Heart right ventricle (tissue), 16 donors: ENCODE measurements around the gene PADI4. TPM values are rescaled to one million over a fixed set of nuclear protein-coding genes. Genes with fewer than 3 reads are reported as not detected.
A peak's percentile ranks its signal among the peaks of the same experiment; 100 is the strongest.

Experiments used
- ATAC-seq, 8 donors: fragments of 200-7000 bp; cut with Tn5 transposase; one replicate each; pipeline ENCODE4 v1.9.1; 2020; ENCODE audit warnings: mild to moderate bottlenecking in 8 of 8, moderate library complexity in 8 of 8, moderate number of reproducible peaks in 1 of 8
- DNase-seq, 2 donors: peaks; one replicate each; pipeline ENCODE4 v3.0.0-alpha.2; 2020
- H3K27ac ChIP-seq, 10 donors: fragments of 200-600 bp; sonication (generic) in 2 of 10; one replicate each; pipeline versions ENCODE4 v1.5.0 to v1.8.0; 2020 to 2022; ENCODE audit warnings: mild to moderate bottlenecking in 3 of 10
- H3K27me3 ChIP-seq, 7 donors: fragments of 200-600 bp; one replicate each; pipeline ENCODE4 v1.8.0; 2021 to 2022; ENCODE audit warnings: mild to moderate bottlenecking in 2 of 7
- H3K36me3 ChIP-seq, 9 donors: fragments of 200-600 bp; sonication (generic) in 1 of 9; one replicate each; pipeline versions ENCODE4 v1.5.0 to v1.8.0; 2020 to 2022; ENCODE audit warnings: mild to moderate bottlenecking in 2 of 9
- H3K4me1 ChIP-seq, 9 donors: fragments of 200-600 bp; sonication (generic) in 1 of 9; one replicate each; pipeline versions ENCODE4 v1.5.0 to v1.8.0; 2020 to 2022; ENCODE audit warnings: mild to moderate bottlenecking in 4 of 9
- H3K4me3 ChIP-seq, 10 donors: fragments of 200-600 bp; sonication (generic) in 2 of 10; one replicate each; pipeline versions ENCODE4 v1.5.0 to v1.8.0; 2020 to 2022; ENCODE audit warnings: mild to moderate bottlenecking in 7 of 10, moderate library complexity in 2 of 10
- H3K9me3 ChIP-seq, 11 donors: fragments of 200-600 bp in 10 of 11; sonication (generic) in 2 of 11; one replicate each; pipeline versions ENCODE4 v1.5.0 to v1.8.0; 2013 to 2022; ENCODE audit warnings: mild to moderate bottlenecking in 2 of 11, control low read depth in 1 of 11, moderate library complexity in 1 of 11
- WGBS, 2 donors: extraction: QIAGEN DNeasy Blood & Tissue Kit; methylation state at CpG; one replicate each; pipeline ENCODE4 v1.1.7; 2013; ENCODE audit warnings: inconsistent platforms in 1 of 2; 5-methylcytosine and 5-hydroxymethylcytosine counted together
- intact Hi-C, 10 donors: fragments of 100-400 bp; cut with DNase I; formaldehyde crosslinking; loops; one replicate each; pipeline versions ENCODE4 v1.11.1 to v1.14.2; 2022
- long read RNA-seq, 3 donors: library from polyadenylated mRNA; unstranded; transcript quantifications; one replicate each; pipeline ENCODE4 v2.0.0, GENCODE V29; 2020 to 2021
- polyA plus RNA-seq, 2 donors: library from polyadenylated mRNA; stranded (reverse); fragments of 200-250 nt; gene quantifications; one replicate each; pipeline ENCODE4 v1.2.3, GENCODE V29; 2013
- total RNA-seq, 10 donors: library from RNA; stranded (reverse); fragmentation: NEBNext Ultra II Directional in 3 of 10; extraction: Animal tissue kit (Norgen Biotek cat#: 25700) in 3 of 10; gene quantifications; one replicate each; pipeline versions ENCODE4 v1.2.1 to v1.2.4, GENCODE V29; 2021 to 2023
- TF ChIP-seq, protein P1 (sequence below), 9 donors: fragments of 200-600 bp; sonication (generic) in 2 of 9; IDR thresholded peaks; one replicate each; pipeline versions ENCODE4 v1.5.0 to v1.8.0; 2021 to 2022; ENCODE audit warnings: antibody characterized with exemption in 9 of 9, mild to moderate bottlenecking in 5 of 9, moderate library complexity in 1 of 9
- donor health status: Arrhythmogenic right ventricular cardiomyopathy.
- donor health status: ischemic (EF 13 %, LVEDD 7.1; RV severe dilation, severe dysfunction).
- donor health status: healthy with polysubstance abuse.
- donor health status: DM: no; HTN: yes; CAD: no.
- donor health status: DM: no; HTN: no; CAD: no.
- donor health status: ischemic (EF 25% LVEDD 6.9; RV normal size, moderate dysfunction).
- donor health status: ischemic (EF 25% LVEDD 5.7; RV mildly dilated, moderate dysfunction).
- donor health status: healthy.
- donor health status: DM: yes; HTN: yes; CAD: no.
- donor health status: Ischemic cardiomyopathy.
- donor health status: ischemic (EF 35%, LVEDD 5.7; RV mildly dilated, moderate dysfunction).
- donor health status: nonischemic (EF 11% LVEDD 7.7; RV severe dilation, severe dysfunction).
- donor health status: DM: yes; HTN: yes; CAD: no.
- donor health status: PGD.
- donor health status: ischemic (EF 29% LVEDD 5.4; RV normal size, mild dysfunction).
- donor health status: nonischemic (EF 23%, LVEDD 6.1; RV moderate dilation, normal function).

PADI4 gene, protein sequence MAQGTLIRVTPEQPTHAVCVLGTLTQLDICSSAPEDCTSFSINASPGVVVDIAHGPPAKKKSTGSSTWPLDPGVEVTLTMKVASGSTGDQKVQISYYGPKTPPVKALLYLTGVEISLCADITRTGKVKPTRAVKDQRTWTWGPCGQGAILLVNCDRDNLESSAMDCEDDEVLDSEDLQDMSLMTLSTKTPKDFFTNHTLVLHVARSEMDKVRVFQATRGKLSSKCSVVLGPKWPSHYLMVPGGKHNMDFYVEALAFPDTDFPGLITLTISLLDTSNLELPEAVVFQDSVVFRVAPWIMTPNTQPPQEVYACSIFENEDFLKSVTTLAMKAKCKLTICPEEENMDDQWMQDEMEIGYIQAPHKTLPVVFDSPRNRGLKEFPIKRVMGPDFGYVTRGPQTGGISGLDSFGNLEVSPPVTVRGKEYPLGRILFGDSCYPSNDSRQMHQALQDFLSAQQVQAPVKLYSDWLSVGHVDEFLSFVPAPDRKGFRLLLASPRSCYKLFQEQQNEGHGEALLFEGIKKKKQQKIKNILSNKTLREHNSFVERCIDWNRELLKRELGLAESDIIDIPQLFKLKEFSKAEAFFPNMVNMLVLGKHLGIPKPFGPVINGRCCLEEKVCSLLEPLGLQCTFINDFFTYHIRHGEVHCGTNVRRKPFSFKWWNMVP
- 1 to 10 TPM in 2 of 10 donors, under 1 TPM in 7, not detected in 1; 0.15 to 3.0 (median 0.61) TPM for total RNA-seq
- polyA plus RNA-seq = under 1 TPM in 1 of 2 donors, not detected in 1; 0.06 TPM
- long read RNA-seq, donor 1, partial matches to known transcripts = 0 of 1 reads
- long read RNA-seq, donor 1, other reads (novel, unspliced or antisense) = 0 of 1 reads
- long read RNA-seq, donor 2, partial matches to known transcripts = 0 of 1 reads
- long read RNA-seq, donor 2, other reads (novel, unspliced or antisense) = 1 of 1 reads
- long read RNA-seq, donor 3 = 0 reads

DNA sequence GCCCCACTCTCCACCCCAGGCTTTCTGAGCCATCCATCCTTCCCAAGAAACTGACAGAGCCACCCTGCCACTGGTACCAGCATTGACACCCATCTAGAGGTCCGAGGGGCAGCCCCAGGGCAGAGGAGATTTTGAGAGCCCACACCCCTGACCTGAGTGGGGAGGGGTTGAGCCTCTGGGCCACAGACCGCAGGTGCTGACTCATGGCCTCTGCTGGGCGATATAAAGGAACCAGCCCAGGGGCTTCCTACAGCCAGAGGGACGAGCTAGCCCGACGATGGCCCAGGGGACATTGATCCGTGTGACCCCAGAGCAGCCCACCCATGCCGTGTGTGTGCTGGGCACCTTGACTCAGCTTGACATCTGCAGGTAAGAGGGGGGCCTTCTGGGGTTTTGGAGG lies at the start of gene PADI4:
PADI4 (plus strand) TSS at position 252 of the 400 bp plus-strand sequence; CDS start at position 278, 26 bp downstream.
- Histone ChIP-seq H3K4me1 (peaks cover 0 to 4% (median 0%) of the 10 kb centered on the region in 9 donors), H3K36me3 (no peaks in the 10 kb centered on the region), H3K27ac (peak within 1 kb of the TSS in 1 of 10 donors; percentile 61), H3K9me3 (peaks cover 0 to 6% (median 0%) of the 10 kb centered on the region in 11 donors), H3K4me3 (peak within 1 kb of the TSS in 1 of 10 donors; percentile 29), H3K27me3 (peaks cover 0 to 74% (median 52%) of the 10 kb centered on the region in 7 donors)
- intact Hi-C loops = no loop called here
- TF ChIP-seq, protein P1, sequence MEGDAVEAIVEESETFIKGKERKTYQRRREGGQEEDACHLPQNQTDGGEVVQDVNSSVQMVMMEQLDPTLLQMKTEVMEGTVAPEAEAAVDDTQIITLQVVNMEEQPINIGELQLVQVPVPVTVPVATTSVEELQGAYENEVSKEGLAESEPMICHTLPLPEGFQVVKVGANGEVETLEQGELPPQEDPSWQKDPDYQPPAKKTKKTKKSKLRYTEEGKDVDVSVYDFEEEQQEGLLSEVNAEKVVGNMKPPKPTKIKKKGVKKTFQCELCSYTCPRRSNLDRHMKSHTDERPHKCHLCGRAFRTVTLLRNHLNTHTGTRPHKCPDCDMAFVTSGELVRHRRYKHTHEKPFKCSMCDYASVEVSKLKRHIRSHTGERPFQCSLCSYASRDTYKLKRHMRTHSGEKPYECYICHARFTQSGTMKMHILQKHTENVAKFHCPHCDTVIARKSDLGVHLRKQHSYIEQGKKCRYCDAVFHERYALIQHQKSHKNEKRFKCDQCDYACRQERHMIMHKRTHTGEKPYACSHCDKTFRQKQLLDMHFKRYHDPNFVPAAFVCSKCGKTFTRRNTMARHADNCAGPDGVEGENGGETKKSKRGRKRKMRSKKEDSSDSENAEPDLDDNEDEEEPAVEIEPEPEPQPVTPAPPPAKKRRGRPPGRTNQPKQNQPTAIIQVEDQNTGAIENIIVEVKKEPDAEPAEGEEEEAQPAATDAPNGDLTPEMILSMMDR (IDR thresholded peaks at IDR 0.05) = no peak
- ATAC-seq = peak in 1 of 8 donors; percentile 55
- no peak for DNase-seq
- WGBS, 2 donors = 67 to 68% methylated on average over 8 of the region's 8 CpGs

DNA sequence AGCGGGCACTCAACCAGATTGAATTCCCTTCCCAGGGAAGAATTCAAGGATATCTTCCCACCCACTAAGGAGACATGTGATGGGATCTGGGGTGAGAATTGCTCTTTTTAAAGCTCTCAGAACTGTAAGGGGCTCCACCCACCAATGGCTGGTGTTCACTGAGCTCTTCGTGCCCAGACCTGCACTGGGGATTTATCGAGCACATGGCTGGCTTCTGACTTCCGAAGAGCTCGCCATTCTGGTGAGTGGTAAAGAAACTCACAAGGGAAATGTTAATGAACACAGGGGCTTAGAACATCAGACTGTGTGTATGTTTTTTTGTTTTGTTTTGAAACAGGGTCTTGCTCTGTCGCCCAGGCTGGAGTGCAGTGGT lies 49.3 kb upstream of the PADI4 start:
- peaks cover 0 to 57% (median 41%) of the 10 kb centered on the region in 7 donors for H3K27me3 ChIP-seq
- WGBS, 2 donors = 81 to 82% methylated on average over 6 of the region's 6 CpGs
- peaks cover 0 to 13% (median 0%) of the 10 kb centered on the region in 11 donors for H3K9me3 ChIP-seq
- no peaks in the 10 kb centered on the region for H3K36me3 ChIP-seq
- TF ChIP-seq, protein P1 (IDR thresholded peaks at IDR 0.05) = no peak
- no peak for ATAC-seq
- H3K27ac ChIP-seq = no peak overlapping the region
- H3K4me3 ChIP-seq = no peak overlapping the region
- H3K4me1 ChIP-seq = no peaks in the 10 kb centered on the region
- DNase-seq = no peak
- intact Hi-C loops = no loop called here

DNA sequence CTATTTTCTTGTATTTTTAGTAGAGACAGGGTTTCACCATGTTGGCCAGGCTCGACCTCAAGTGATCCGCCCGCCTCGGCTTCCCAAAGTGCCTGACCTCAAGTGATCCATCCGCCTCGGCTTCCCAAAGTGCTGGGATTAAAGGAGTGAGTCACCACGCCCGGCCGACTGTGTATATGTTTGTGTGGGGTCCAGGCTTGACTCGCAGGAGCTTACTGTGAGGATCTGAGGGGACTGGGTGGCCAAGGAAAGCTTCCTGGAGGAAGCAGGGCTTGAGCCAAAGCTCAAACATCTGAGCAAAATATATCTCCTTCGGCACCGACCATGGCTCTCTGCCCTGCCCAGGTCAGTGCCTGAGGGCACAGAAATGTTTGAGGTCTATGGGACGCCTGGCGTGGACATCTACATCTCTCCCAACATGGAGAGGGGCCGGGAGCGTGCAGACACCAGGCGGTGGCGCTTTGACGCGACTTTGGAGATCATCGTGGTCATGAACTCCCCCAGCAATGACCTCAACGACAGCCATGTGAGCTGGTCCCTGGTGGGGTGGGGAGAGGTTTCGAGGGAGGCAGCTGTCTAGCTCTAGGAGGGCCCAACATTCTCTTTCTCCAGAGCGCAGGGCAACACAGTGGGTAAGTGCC lies 48.6 kb upstream of the PADI4 start:
- TF ChIP-seq, protein P1 (IDR thresholded peaks at IDR 0.05) = no peak
- intact Hi-C loops = no loop called here
- ATAC-seq (no peak), DNase-seq (no peak)
- Histone ChIP-seq H3K4me1 (no peaks in the 10 kb centered on the region), H3K27ac (no peak overlapping the region), H3K4me3 (no peak overlapping the region), H3K36me3 (no peaks in the 10 kb centered on the region), H3K27me3 (peaks cover 0 to 51% (median 37%) of the 10 kb centered on the region in 7 donors), H3K9me3 (peaks cover 0 to 13% (median 0%) of the 10 kb centered on the region in 11 donors)
- 72 to 83% methylated on average over 24 of the region's 24 CpGs for WGBS, 2 donors

DNA sequence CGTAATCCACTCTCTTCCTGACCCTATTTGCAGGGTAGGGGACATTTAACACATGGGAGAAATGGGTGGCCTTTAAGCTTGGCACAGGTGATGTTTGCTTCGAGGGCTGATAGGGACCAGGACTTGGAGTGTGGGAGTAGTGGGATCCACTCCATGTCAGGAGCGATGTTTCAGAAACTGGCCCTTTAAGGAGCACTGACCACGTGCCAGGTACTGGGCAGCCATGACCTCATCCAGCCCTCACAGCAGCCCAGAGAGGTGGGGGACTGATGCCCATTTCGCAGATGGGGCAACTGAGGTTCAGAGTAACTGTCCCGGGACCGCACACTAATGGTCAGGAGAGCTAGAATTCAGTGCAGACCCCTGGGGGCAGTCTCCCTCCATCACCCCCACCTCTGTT lies 47.7 kb upstream of the PADI4 start:
- no peak overlapping the region for H3K4me3 ChIP-seq
- peaks cover 0 to 13% (median 0%) of the 10 kb centered on the region in 11 donors for H3K9me3 ChIP-seq
- H3K36me3 ChIP-seq = no peaks in the 10 kb centered on the region
- TF ChIP-seq, protein P1 (IDR thresholded peaks at IDR 0.05) = no peak
- WGBS, 2 donors = 78 to 83% methylated on average over 7 of the region's 7 CpGs
- H3K4me1 ChIP-seq = no peaks in the 10 kb centered on the region
- peaks cover 0 to 46% (median 36%) of the 10 kb centered on the region in 7 donors for H3K27me3 ChIP-seq
- intact Hi-C loops = no loop called here
- no peak for ATAC-seq
- DNase-seq = no peak
- H3K27ac ChIP-seq = no peak overlapping the region
